IgD-negative memory B cell (primary cell): ENCODE measurements around the gene TADA2B. TPM values are rescaled to one million over a fixed set of nuclear protein-coding genes. Genes with fewer than 3 reads are reported as not detected.

Experiments used
- H3K27ac Mint-ChIP-seq, 3 donors: one replicate each; pipeline ENCODE4 v1.8.0; 2020 to 2022; ENCODE audit warnings: mild to moderate bottlenecking in 3 of 3, mixed read lengths in 3 of 3, moderate library complexity in 1 of 3
- H3K27me3 Mint-ChIP-seq: one replicate; pipeline ENCODE4 v1.8.0; 2021; ENCODE audit warnings: mixed read lengths
- H3K36me3 Mint-ChIP-seq: one replicate; pipeline ENCODE4 v1.8.0; 2020; ENCODE audit warnings: mild to moderate bottlenecking, mixed read lengths
- H3K4me1 Mint-ChIP-seq, 3 donors: one replicate each; pipeline ENCODE4 v1.8.0; 2020 to 2022; ENCODE audit warnings: mixed read lengths in 3 of 3, mild to moderate bottlenecking in 1 of 3
- H3K4me3 Mint-ChIP-seq, 4 donors: one replicate each; pipeline ENCODE4 v1.8.0; 2020 to 2022; ENCODE audit warnings: mild to moderate bottlenecking in 4 of 4, mixed read lengths in 4 of 4, moderate library complexity in 3 of 4
- H3K9me3 Mint-ChIP-seq, 3 donors: one replicate each; pipeline ENCODE4 v1.8.0; 2020 to 2021; ENCODE audit warnings: mixed read lengths in 3 of 3, mild to moderate bottlenecking in 1 of 3
- polyA plus RNA-seq: library from polyadenylated mRNA; unstranded; fragments of 300-500 nt; fragmentation: Illumina TruSeq; gene quantifications from one replicate; pipeline ENCODE4 v1.2.3, GENCODE V29; 2021

TADA2B gene
- polyA plus RNA-seq, 1 donor from 2014 or later = 4.7 TPM

DNA sequence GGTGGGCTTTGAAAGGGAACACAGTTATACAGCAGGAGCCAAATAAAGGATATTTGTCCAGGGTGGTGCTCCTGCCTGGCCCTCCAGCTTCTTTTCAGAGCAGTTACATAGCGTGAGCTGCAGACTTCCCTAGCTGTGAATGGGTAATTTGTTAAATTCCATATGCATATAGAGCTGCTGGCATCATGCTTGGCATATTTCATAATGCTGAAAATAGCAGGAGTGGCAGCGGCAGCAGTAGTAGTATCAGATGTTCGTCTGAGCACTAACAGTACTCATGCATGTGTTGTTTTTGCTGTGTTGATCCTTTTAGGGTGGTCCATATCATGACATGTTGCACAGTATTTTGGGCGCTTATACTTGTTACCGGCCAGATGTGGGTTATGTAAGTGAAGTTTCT, 33.6 kb upstream of the TADA2B start:
- Mint-ChIP-seq H3K36me3 (peaks cover 21% of the 10 kb centered on the region), H3K4me3 (no peak overlapping the region), H3K27ac (no peak overlapping the region), H3K27me3 (no peaks in the 10 kb centered on the region), H3K9me3 (no peaks in the 10 kb centered on the region), H3K4me1 (peaks cover 7 to 14% (median 11%) of the 10 kb centered on the region in 3 donors)

DNA sequence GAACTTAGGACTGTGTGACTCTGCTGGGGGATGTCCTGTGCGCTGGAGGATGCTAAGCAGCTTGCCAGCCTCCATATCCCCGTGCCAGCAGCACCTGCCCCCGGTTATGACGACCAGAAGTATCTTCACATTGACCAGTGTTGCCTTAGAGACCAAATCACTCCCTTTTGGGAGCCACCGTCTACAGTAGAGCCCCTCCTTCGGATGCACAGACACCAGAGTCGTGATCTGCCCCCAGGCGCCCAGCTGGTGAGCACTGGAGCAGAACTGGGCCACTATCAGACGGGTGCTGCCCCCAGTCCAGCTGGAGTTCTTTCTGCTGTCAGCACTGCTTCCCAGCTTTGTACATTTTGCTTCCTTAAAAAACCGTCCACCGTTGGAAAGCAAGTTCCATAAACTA, 30.0 kb upstream of the TADA2B start:
- Mint-ChIP-seq H3K27ac (peak overlapping the region in 2 of 3 donors; percentile 14 to 56), H3K4me3 (peak overlapping the region in 1 of 4 donors; percentile 78), H3K36me3 (peaks cover 25% of the 10 kb centered on the region), H3K4me1 (peaks cover 7 to 18% (median 12%) of the 10 kb centered on the region in 3 donors), H3K27me3 (no peaks in the 10 kb centered on the region), H3K9me3 (no peaks in the 10 kb centered on the region)

DNA sequence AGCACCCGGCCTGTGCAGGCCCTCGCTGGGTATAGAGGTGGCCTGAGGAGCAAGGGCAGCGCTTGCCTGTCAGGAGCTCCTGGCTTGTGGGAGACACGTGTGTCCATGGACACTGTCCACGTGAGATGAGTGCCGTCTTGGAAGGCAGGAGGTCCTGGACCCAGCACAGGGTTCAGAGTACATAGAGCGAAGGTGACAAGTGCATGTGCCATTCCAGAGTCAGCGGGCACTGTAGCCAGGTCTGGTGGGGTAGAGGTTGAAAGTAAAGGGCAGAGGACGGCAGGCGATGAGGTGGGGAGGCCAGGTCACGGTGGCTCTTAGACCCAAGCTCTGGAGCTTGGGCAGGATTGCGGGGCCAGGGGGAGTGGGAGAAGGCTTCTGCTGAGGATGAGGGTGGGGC, 28.4 kb upstream of the TADA2B start:
- no peaks in the 10 kb centered on the region for H3K27me3 Mint-ChIP-seq
- no peaks in the 10 kb centered on the region for H3K9me3 Mint-ChIP-seq
- H3K36me3 Mint-ChIP-seq = peaks cover 25% of the 10 kb centered on the region
- peaks cover 7 to 18% (median 12%) of the 10 kb centered on the region in 3 donors for H3K4me1 Mint-ChIP-seq
- H3K27ac Mint-ChIP-seq = peak overlapping the region in 2 of 3 donors; percentile 54 to 95
- no peak overlapping the region for H3K4me3 Mint-ChIP-seq

DNA sequence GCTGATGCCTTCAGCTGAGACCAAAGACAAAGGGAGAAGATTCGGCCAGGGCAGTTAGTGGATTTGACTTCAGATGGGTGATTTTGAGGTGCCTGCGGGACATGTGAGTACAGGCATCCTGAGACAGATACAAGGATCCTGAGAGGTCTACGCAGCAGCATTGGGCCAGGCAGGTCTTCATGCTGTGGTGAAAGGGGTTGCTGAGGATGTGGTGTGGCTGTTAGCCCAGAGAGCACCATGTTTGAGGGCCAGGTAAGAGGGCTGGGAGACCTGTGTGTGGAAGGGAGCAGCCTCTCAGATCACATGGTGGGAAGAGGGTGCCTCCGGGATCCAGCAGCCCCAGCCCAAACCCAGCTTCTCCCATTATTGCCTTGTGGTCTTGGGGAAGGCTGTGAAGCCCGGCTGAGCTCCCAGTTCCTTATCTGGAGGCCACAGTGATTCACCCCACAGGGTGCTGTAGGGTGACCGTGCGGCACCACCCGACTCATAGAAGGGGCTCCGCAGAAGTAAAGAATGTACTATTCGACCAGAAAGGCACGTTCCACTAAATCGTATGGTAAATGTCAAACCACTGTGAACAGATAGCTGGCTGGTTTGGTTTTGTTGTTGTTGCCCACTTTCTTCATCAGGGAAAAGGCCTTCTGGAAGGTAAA, 27.7 kb upstream of the TADA2B start:
- Mint-ChIP-seq H3K27ac (peak overlapping the region in 1 of 3 donors; percentile 83), H3K36me3 (peaks cover 18% of the 10 kb centered on the region), H3K4me3 (no peak overlapping the region), H3K9me3 (no peaks in the 10 kb centered on the region), H3K4me1 (peaks cover 7 to 18% (median 12%) of the 10 kb centered on the region in 3 donors), H3K27me3 (no peaks in the 10 kb centered on the region)

DNA sequence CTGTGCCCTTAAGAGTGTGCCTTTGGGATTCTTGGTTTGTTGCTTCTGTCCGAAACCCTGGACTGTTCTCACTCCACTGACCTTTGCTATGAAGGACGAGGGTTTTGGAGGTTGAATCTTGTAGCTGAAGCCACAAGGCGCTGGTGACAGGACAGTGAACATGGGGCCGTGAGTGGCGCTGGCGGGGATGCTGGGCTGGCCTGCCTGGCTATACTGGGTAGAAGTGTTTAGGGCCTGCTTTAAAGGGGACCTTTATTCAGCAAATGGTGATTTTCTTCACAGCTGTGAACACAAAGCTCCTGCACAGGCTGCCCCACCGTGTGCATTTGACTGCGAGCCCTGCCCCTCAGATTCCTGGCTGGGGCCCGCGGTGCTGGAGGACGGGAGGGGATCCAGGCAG, 27.1 kb upstream of the TADA2B start:
- Mint-ChIP-seq H3K27ac (no peak overlapping the region), H3K9me3 (no peaks in the 10 kb centered on the region), H3K36me3 (peaks cover 18% of the 10 kb centered on the region), H3K4me1 (peaks cover 7 to 18% (median 15%) of the 10 kb centered on the region in 3 donors), H3K27me3 (no peaks in the 10 kb centered on the region), H3K4me3 (no peak overlapping the region)

DNA sequence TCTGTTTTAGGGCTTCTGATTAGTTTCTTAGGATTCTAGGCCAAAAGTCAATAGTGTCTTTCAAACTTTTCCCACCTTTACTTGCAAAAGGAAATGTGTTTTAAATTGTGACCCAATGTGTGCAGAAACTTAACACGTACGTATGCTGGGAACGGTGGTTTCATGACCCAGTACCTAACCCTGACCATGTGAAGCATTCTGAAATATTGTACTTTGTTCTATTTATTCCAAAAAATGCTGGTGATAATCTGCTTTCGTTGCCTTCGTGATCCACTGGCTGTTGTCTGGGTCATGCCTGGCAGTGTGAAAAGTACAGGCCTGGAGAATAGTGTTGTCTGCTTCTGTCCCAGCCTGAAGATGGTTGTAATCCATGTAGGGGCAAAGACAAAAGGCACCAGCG, 26.7 kb upstream of the TADA2B start:
- Mint-ChIP-seq H3K4me3 (no peak overlapping the region), H3K27me3 (no peaks in the 10 kb centered on the region), H3K9me3 (no peaks in the 10 kb centered on the region), H3K27ac (no peak overlapping the region), H3K36me3 (peaks cover 14% of the 10 kb centered on the region), H3K4me1 (peaks cover 7 to 18% (median 15%) of the 10 kb centered on the region in 3 donors)

DNA sequence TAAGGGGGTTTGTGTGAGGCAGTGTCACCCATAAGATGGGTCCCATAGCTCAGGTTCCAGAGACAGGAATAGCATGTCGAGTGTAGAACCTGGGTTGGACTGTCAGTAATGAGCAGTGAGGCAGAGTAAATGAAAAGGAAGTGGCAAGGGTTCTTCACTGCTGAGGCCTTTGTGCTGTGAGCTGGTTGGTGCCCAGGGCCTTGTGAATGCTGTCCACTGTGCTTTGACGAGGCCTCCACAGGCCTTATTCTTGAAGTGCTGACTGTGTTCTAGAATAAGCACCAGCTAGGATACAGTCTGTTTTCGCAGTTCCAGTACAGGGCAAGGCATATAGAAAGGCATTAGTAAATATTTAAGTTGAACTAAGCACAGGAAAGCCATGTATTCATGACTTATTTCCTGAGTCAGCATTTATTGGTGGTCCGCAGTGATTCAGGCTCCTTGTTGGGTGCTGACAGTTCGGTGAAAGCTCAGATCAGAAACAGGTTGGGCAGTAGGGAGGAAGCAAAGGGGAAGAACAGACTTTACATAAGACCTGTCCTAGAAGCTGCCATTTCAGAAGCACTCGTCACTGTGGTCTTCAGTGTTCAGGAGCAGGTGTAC, 25.6 kb upstream of the TADA2B start:
- H3K9me3 Mint-ChIP-seq = no peaks in the 10 kb centered on the region

DNA sequence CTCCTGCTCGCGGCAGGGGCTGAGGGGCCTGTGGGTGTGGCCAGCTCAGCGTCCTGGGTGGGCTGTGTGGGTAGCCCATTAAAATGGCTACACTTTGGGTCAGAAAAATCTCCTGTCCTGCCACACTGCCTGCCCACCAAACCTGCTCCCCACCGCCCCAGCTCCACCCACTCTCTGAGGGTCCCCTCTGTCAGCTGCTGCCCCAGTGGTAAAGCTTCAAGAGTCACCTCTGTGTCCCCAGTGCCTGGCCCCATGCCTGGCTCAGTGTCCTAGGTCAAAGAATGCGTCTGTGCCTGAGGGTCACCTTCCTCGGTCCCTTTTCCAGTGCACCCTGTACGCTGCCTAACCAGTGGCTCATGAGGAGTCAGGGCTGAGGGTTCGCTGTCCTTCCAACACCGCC, 24.9 kb upstream of the TADA2B start:
- Mint-ChIP-seq H3K36me3 (peaks cover 14% of the 10 kb centered on the region), H3K9me3 (no peaks in the 10 kb centered on the region), H3K27ac (no peak overlapping the region)

More for the DNA sequence above, 25.6 kb upstream of the TADA2B start:
- Mint-ChIP-seq H3K4me3 (peak overlapping the region in 1 of 4 donors; percentile 77), H3K27me3 (no peaks in the 10 kb centered on the region), H3K36me3 (peaks cover 13% of the 10 kb centered on the region), H3K27ac (no peak overlapping the region), H3K4me1 (peaks cover 7 to 18% (median 12%) of the 10 kb centered on the region in 3 donors)

DNA sequence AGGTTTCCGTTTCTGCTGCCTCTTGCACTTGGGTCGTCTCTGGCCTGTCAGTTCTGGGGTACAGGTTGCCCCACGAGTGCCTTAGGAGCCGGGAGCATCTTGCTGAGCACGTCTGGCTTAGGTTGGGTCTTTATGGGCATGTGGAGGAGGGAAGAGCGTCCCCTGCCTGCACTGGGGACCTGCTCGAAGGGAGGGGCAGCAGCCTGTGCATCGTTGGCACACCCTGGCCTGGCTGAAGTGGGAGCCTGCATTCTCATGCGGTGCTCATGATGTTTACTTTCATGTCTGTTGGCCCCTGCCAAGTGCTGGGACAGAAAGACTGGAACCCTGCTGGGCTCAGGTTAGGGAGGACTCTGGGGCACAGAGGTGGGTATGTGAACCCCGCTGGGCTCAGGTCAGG, 23.8 kb upstream of the TADA2B start:
- Mint-ChIP-seq H3K27me3 (no peaks in the 10 kb centered on the region), H3K27ac (no peak overlapping the region), H3K9me3 (no peaks in the 10 kb centered on the region), H3K4me3 (no peak overlapping the region), H3K36me3 (peaks cover 8% of the 10 kb centered on the region), H3K4me1 (peaks cover under 1 to 6% (median 5%) of the 10 kb centered on the region in 3 donors)

More for the DNA sequence above, 24.9 kb upstream of the TADA2B start:
- H3K27me3 Mint-ChIP-seq = no peaks in the 10 kb centered on the region
- peak overlapping the region in 1 of 4 donors; percentile 17 for H3K4me3 Mint-ChIP-seq
- peaks cover 7 to 14% (median 11%) of the 10 kb centered on the region in 3 donors for H3K4me1 Mint-ChIP-seq

DNA sequence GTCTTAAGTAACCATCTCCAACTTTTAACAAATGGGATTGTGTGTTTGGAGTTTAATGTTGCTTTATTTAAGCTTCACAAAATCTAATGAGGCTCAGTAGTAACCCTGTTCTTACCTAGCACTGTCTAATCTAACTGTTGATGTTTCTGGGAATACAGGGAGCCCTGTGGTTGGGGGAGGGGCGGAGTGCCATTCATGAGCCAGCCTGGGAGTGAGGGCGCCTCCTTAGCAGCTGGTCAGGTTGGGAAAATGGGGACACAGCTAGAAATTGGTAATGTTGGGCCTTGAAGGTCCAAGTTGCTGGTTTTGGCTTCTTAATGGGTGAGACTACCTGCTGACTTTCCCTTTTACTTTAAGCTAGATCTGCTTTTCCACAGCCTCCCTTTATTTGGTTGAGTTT, 22.9 kb upstream of the TADA2B start:
- Mint-ChIP-seq H3K27me3 (no peaks in the 10 kb centered on the region), H3K9me3 (no peaks in the 10 kb centered on the region), H3K4me1 (peaks cover 0 to 3% (median under 1%) of the 10 kb centered on the region in 3 donors), H3K4me3 (no peak overlapping the region), H3K27ac (no peak overlapping the region), H3K36me3 (peaks cover 4% of the 10 kb centered on the region)

DNA sequence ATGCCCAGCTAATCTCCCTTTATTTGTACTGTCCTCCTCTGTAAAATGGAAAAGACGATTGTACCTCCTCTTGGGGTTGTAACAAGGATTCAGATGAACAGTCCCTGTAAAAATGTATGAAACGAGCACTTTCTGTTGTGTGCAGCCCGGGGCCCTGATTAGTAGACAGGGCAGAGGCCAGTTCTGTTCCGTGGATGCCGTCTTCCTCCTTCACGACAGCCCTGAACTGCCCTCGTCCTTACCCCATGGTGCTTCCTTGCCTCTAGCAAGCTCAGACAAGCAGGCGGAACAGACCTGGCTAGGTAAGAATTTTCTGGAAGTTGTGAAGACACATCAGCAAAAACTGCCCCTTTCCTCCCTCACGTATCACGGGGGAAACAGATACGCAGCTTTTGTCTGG, 22.3 kb upstream of the TADA2B start:
- H3K9me3 Mint-ChIP-seq = no peaks in the 10 kb centered on the region
- H3K36me3 Mint-ChIP-seq = peaks cover 2% of the 10 kb centered on the region
- no peak overlapping the region for H3K4me3 Mint-ChIP-seq
- peaks cover 0 to 3% (median 0%) of the 10 kb centered on the region in 3 donors for H3K4me1 Mint-ChIP-seq
- H3K27me3 Mint-ChIP-seq = no peaks in the 10 kb centered on the region
- H3K27ac Mint-ChIP-seq = peak overlapping the region in 1 of 3 donors; percentile 23

DNA sequence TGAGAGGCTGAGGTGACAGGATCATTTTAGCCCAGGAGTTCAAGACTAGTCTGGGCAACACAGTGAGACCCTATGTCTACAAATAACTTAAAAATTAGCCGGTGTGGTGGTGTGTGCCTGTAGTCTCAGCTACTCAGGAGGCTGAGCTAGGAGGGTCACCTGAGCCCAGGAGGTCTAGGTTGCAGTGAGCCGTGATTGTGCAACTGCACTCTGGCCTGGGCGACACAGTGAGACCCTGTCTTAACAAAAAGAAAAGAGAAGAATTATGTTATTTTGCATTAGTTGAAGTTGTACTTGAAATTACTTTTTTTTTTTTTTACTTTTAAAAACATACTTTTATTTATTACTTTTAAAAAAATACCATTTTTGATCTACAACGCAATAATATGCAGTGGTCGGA, 21.8 kb upstream of the TADA2B start:
- peaks cover 0 to 3% (median 0%) of the 10 kb centered on the region in 3 donors for H3K4me1 Mint-ChIP-seq
- H3K36me3 Mint-ChIP-seq = peaks cover 4% of the 10 kb centered on the region
- no peak overlapping the region for H3K4me3 Mint-ChIP-seq
- H3K27ac Mint-ChIP-seq = peak overlapping the region in 1 of 3 donors; percentile 23
- H3K9me3 Mint-ChIP-seq = no peaks in the 10 kb centered on the region
- no peaks in the 10 kb centered on the region for H3K27me3 Mint-ChIP-seq

DNA sequence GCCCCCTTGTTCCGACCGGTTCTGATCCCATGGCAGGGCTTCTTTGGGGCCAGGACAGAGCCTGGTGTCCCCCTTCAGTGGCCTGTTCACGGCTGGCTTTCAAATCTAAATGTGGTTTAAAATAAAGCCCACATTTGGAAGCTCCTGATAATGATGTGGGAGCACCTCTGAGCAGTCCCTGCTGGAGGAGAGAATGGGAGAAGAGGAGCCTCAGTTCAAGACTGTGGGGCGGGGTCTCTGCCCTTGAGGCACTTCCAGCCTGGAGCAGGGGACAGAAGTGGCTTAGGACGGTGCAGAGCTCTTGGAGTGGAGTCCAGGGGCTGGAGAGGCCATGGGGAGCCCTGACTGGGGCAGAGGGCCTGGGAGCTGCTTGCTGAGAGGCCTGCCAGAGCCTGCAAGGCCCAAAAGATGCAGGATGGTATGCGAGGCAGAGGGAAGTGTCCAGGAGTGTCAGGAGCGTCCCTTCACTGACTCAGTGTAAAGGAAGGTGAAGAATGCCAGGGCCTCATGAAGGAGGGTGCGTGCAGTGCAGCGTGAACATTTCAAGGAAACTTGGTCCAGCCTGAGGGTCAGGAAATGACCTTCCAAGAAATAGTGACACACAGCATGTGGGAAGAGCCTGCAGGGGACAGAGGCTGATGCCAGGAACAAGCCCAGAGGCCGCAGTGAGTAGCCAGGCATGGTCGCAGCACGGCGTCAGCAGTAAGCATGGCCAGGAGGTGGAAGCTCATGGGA, 21.1 kb upstream of the TADA2B start:
- Mint-ChIP-seq H3K27me3 (no peaks in the 10 kb centered on the region), H3K27ac (no peak overlapping the region), H3K36me3 (peaks cover 4% of the 10 kb centered on the region), H3K4me3 (no peak overlapping the region), H3K9me3 (no peaks in the 10 kb centered on the region), H3K4me1 (peaks cover 0 to 3% (median 0%) of the 10 kb centered on the region in 3 donors)

DNA sequence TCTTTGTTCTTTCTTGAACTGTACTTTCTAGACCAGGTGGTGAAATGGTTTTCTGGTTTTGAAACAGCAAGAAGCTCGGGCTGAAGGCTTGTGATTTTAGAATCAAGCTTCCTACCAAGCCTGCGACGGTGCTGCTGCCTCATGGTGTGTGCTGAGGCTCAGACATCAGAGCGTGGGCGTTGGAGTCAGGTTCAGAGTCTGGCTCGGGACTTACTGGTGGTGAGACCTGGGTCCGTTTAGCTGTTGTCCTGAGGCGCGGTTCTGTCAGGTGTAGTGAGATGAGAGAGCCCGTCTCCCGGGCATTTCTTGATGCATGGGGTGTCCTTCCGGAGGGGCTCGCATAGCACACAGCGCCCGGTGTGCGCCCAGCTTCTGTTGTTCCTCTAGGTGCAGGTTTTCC, 19.7 kb upstream of the TADA2B start:
- H3K4me3 Mint-ChIP-seq = no peak overlapping the region
- no peak overlapping the region for H3K27ac Mint-ChIP-seq
- H3K4me1 Mint-ChIP-seq = peaks cover 0 to 3% (median 0%) of the 10 kb centered on the region in 3 donors
- H3K36me3 Mint-ChIP-seq = peaks cover 4% of the 10 kb centered on the region
- H3K27me3 Mint-ChIP-seq = no peaks in the 10 kb centered on the region
- H3K9me3 Mint-ChIP-seq = no peaks in the 10 kb centered on the region

DNA sequence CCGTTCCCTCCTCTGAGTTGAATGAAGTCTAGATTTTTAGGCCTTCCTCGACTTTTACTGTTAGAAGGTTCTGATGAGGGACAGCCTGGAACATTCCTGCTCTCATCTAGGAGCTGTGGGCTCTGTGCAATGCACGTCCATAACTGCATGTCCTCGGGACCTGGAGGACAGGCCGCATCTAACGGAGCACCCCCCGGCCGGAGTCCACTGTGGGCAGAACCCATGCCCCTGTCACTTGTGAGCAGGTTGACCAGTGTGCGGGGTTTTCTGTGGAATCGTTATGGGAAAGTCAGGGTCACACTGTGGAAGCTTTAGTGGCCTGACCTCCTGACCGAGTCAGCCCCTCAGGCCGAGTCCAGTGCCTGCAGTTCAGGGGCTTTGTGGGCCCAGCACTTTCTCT, 19.3 kb upstream of the TADA2B start:
- Mint-ChIP-seq H3K36me3 (peaks cover 4% of the 10 kb centered on the region), H3K4me1 (peaks cover 0 to 3% (median 0%) of the 10 kb centered on the region in 3 donors), H3K4me3 (no peak overlapping the region), H3K9me3 (no peaks in the 10 kb centered on the region), H3K27me3 (no peaks in the 10 kb centered on the region), H3K27ac (no peak overlapping the region)
